IPS DF 6.9 (cell line): ENCODE measurements around the gene ITFG2.
A peak's percentile ranks its signal among the peaks of the same experiment; 100 is the strongest.
"Not testable (repeated sequence)": the region's sequence is repeated elsewhere in the genome, so short reads cannot be mapped to it uniquely, and the experiment has no call there.

Experiments used
- DNase-seq: peaks from one replicate; pipeline ENCODE4 v3.0.0-alpha.2; 2013; ENCODE audit warnings: low read depth, low spot score
- H3K27ac ChIP-seq: one replicate; pipeline ENCODE4 v1.5.1; 2013; ENCODE audit warnings: low read length, control low read depth
- H3K27me3 ChIP-seq: 2 replicates; pipeline ENCODE4 v1.6.1; 2013; ENCODE audit warnings: mild to moderate bottlenecking, low read length; ENCODE audit not compliant: control insufficient read depth, insufficient read depth
- H3K36me3 ChIP-seq: 2 replicates; pipeline ENCODE4 v1.6.1; 2013; ENCODE audit warnings: low read length; ENCODE audit not compliant: control insufficient read depth, insufficient read depth
- H3K4me1 ChIP-seq: 2 replicates; pipeline ENCODE4 v1.6.1; 2013; ENCODE audit warnings: low read length; ENCODE audit not compliant: control insufficient read depth, insufficient read depth
- H3K4me3 ChIP-seq: 2 replicates; pipeline ENCODE4 v1.5.1; 2013; ENCODE audit warnings: mild to moderate bottlenecking, low read length
- H3K9me3 ChIP-seq: 2 replicates; pipeline ENCODE4 v1.6.1; 2013; ENCODE audit warnings: low read length, inconsistent platforms; ENCODE audit not compliant: control insufficient read depth, insufficient read depth
- WGBS: extraction: QIAGEN DNeasy Blood & Tissue Kit; methylation state at CpG from one replicate; pipeline ENCODE4 v1.1.7; 2013; ENCODE audit warnings: mixed read lengths, missing lambda C conversion rate; ENCODE audit not compliant: insufficient read length, insufficient coverage; 5-methylcytosine and 5-hydroxymethylcytosine counted together

The ITFG2 gene

DNA sequence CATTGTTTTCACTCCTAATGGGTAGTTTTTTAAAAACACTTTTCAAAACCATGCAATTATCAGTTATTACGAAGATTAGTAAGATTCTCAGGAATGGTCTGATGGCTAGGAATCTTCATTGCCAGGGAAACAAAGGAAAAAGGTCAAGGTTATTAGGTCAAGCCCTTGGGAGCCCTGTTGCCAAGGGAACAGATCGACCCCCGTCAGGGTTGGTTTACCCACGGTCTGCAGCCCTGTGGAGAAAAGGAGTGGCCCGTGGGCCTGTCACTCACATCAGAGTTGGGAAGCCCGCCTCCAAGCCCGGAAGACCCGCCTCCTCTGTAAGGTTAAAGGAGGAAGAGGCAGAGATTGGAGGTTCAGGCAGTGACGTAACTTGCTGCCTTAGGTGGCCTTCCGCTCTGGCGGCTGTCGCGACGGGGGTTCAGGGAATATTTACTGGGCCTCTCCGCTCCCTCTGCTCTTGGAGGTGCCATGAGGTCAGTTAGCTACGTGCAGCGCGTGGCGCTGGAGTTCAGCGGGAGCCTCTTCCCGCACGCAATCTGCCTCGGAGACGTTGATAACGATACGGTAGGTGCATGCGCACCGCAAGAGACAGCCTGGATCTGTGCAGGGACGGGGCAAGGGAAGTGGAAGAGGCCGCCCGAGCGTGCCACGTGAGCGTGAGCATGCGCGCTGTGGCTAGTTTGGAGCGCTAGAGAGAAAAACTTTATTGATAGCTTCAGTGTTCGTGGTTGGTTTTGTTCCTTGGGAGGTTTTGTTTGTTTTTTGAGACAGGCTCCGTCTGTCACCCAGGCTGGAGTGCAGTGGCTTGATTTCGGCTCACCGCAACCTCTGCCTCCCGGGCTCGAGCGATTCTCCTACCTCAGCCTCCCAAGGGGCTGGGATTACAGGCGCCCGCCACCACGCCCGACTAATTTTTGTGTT is at the start of gene ITFG2:
TSS of gene ITFG2 (plus strand) at position 379 of the 924 bp plus-strand sequence. CDS start at position 472, 93 bp downstream.
- Histone ChIP-seq H3K36me3 (no peaks in the 10 kb centered on the region; the same call in 1 of the 2 replicates), H3K27ac (no peak within 1 kb of the TSS), H3K4me1 (no peaks in the 10 kb centered on the region), H3K4me3 (peak within 1 kb of the TSS; percentile 57; the same call in 1 of the 2 replicates), H3K9me3 (no peaks in the 10 kb centered on the region), H3K27me3 (no peaks in the 10 kb centered on the region)
- DNase-seq = peak; percentile 99
- WGBS = no CpG with 5 or more reads among the region's 48 CpGs

GRCh38 chr12:2764398-2764797 is 48.1 kb upstream of the ITFG2 start:
- Histone ChIP-seq H3K4me1 (peaks cover 3% of the 10 kb centered on the region), H3K27ac (no peak overlapping the region), H3K27me3 (no peaks in the 10 kb centered on the region)

GRCh38 chr12:2765052-2765451 is 47.4 kb upstream of the ITFG2 start:
- no peak overlapping the region for H3K27ac ChIP-seq

More at GRCh38 chr12:2764398-2764797, 48.1 kb upstream of the ITFG2 start:
- no peaks in the 10 kb centered on the region for H3K36me3 ChIP-seq
- H3K9me3 ChIP-seq = no peaks in the 10 kb centered on the region
- H3K4me3 ChIP-seq = no peak overlapping the region
- DNase-seq = no peak

GRCh38 chr12:2765608-2766007 is 46.9 kb upstream of the ITFG2 start:
- Histone ChIP-seq H3K4me1 (no peaks in the 10 kb centered on the region), H3K4me3 (no peak overlapping the region), H3K9me3 (no peaks in the 10 kb centered on the region), H3K27ac (no peak overlapping the region), H3K36me3 (no peaks in the 10 kb centered on the region), H3K27me3 (no peaks in the 10 kb centered on the region)
- DNase-seq = no peak
- WGBS = no CpG with 5 or more reads among the region's 6 CpGs

More at GRCh38 chr12:2765052-2765451, 47.4 kb upstream of the ITFG2 start:
- H3K9me3 ChIP-seq = no peaks in the 10 kb centered on the region
- no peaks in the 10 kb centered on the region for H3K27me3 ChIP-seq
- WGBS = no CpG with 5 or more reads among the region's 4 CpGs
- no peak for DNase-seq
- peaks cover under 1% of the 10 kb centered on the region; the same call in 1 of the 2 replicates for H3K4me1 ChIP-seq
- H3K4me3 ChIP-seq = no peak overlapping the region
- H3K36me3 ChIP-seq = no peaks in the 10 kb centered on the region

DNA sequence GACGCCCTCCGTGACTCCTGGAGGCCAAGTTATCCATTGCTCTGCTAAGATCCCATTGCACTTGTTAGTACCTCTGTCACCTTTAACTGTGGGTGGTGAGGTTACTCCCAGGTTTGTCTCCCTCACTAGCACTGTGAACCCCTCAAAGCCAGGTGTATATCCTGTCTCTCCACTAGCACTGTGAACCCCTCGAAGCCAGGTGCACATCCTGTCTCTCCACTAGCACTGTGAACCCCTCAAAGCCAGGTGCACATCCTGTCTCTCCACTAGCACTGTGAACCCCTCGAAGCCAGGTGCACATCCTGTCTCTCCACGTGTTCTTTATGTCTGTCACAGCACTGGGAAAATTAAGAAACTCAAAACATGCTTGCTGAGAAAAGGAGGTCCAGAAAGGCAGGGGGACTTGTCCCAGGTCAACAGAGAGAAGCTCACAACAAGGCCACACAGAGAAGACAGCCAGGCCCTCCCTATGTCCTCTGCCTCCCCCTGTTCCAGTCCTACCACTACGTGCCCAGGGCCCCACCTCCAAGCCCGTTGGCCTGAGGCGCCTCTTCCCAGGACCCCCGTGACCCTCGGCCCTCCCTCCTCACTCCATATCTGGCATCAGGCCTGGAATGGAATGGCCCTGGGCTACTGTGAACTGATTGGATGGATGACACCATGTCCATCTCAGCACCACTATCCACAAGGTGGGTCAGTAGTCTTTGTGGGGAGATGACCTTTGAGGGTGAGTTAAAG is 44.1 kb upstream of the ITFG2 start:
- no peak overlapping the region for H3K4me3 ChIP-seq
- H3K36me3 ChIP-seq = no peaks in the 10 kb centered on the region
- no peaks in the 10 kb centered on the region for H3K4me1 ChIP-seq
- no peaks in the 10 kb centered on the region for H3K9me3 ChIP-seq
- WGBS = no CpG with 5 or more reads among the region's 10 CpGs
- no peak overlapping the region for H3K27ac ChIP-seq
- H3K27me3 ChIP-seq = no peaks in the 10 kb centered on the region
- no peak for DNase-seq

- WGBS = no CpG with 5 or more reads among the region's 11 CpGs
- no peaks in the 10 kb centered on the region for H3K36me3 ChIP-seq
- H3K4me3 ChIP-seq = no peak overlapping the region
- no peak overlapping the region for H3K27ac ChIP-seq
- H3K27me3 ChIP-seq = no peaks in the 10 kb centered on the region
- no peaks in the 10 kb centered on the region for H3K9me3 ChIP-seq
- no peak for DNase-seq
- no peaks in the 10 kb centered on the region for H3K4me1 ChIP-seq
Observed at GRCh38 chr12:2769866-2770533, 42.5 kb upstream of the ITFG2 start.

GRCh38 chr12:2770544-2770943 is 41.9 kb upstream of the ITFG2 start:
- H3K36me3 ChIP-seq, H3K9me3 ChIP-seq, H3K4me3 ChIP-seq, H3K27me3 ChIP-seq, H3K27ac ChIP-seq, H3K4me1 ChIP-seq, DNase-seq: not testable (repeated sequence)
- no CpG with 5 or more reads among the region's 3 CpGs for WGBS

DNA sequence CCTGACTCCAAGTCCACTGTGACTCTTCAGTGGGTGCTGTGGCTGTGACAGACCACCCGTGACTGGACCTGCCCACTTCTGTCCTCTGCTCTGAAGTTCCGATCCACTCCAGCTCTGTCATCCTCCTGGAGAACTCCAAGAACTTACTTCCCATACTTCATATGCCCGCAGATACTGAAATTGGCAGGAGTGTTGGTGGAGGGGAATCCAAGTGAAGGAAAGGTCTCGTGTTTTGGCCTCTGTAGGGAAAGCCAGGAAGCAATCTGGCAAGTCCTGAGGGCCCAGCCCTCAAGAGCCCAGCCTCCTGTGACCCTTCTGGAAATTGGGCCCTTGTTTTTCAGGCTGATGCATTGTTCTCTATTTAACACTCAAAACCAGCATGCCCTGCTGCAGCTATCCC is 40.1 kb upstream of the ITFG2 start:
- Histone ChIP-seq H3K27ac (no peak overlapping the region), H3K4me1 (no peaks in the 10 kb centered on the region), H3K36me3 (no peaks in the 10 kb centered on the region), H3K27me3 (no peaks in the 10 kb centered on the region), H3K9me3 (no peaks in the 10 kb centered on the region), H3K4me3 (no peak overlapping the region)
- WGBS = no CpG with 5 or more reads among the region's 4 CpGs
- no peak for DNase-seq

GRCh38 chr12:2773199-2773875 is 39.1 kb upstream of the ITFG2 start:
- H3K27ac ChIP-seq = no peak overlapping the region
- WGBS = no CpG with 5 or more reads among the region's 19 CpGs
- H3K27me3 ChIP-seq = no peaks in the 10 kb centered on the region

DNA sequence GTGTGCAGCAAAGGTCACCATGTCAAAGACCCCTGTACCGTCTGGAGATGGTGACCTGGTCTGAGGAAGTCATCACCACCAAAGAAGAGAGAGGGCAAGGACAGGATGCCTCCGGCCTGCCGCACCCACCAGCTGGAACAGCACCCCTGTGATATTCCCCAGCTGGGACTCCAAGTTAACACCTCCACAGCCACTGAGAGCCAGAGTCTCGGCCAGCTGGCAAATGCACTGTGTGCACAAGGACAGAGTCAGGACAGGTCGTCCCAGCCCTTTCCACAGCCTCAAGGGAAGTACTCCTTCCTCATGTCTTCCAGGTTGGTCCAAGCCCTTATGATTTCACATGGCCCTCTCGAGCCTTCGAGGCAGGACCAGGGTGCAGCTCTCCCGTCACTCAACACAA is 37.0 kb upstream of the ITFG2 start:
- no peaks in the 10 kb centered on the region for H3K4me1 ChIP-seq
- H3K27me3 ChIP-seq = no peaks in the 10 kb centered on the region
- no peaks in the 10 kb centered on the region for H3K36me3 ChIP-seq
- no peak for DNase-seq
- whole genome bisulfite sequencing = no CpG with 5 or more reads among the region's 8 CpGs
- H3K4me3 ChIP-seq = no peak overlapping the region
- H3K27ac ChIP-seq = no peak overlapping the region
- no peaks in the 10 kb centered on the region for H3K9me3 ChIP-seq

More at GRCh38 chr12:2773199-2773875, 39.1 kb upstream of the ITFG2 start:
- H3K4me1 ChIP-seq = no peaks in the 10 kb centered on the region
- H3K4me3 ChIP-seq = no peak overlapping the region
- H3K36me3 ChIP-seq = no peaks in the 10 kb centered on the region
- no peaks in the 10 kb centered on the region for H3K9me3 ChIP-seq
- no peak for DNase-seq
